ENCODE results near the gene DNAH2.

DNAH2 gene

GRCh38 chr17:7721612-7722011, 4.1 kb downstream of the DNAH2 start:
- DNase-seq = no peak

DNA sequence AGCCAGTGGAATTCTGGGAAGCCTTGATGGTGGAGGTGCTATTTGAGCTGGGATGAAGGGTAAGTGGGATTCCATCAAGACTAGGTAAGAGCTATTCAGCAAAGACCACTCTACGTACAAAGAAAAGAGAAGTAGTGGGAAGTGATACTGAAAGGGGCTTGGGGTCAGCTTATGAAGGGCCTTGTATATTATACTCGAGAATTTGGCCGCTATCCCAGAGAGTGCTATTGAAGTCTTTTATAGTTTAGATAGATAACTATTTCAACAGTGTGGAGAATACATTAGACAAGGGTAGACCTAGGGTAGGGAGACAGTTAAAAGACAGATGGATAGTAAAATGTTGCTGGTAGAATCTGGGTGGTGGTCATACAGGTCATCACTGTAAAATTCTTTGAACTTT, 10.3 kb downstream of the DNAH2 start:
- DNase-seq = no peak

DNA sequence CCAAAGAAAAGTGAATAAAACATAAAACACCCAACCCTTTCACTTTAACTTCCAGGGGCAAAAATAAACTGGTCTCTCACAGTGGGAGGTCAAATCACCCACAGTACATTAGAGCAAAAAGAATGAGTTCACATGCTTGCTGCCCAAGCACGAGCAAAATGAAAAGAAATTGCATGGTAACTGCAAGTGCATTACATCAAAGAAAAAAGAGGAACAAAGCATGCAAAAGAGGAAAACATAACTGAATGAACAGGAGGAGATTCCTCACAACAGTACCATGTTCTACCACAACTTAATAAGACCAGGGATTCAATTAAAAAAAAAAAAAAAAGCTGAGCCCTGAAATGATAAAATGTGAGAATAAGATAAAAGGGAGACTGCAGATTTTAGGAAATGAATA, 12.3 kb downstream of the DNAH2 start:
- no peak for DNase-seq

DNA sequence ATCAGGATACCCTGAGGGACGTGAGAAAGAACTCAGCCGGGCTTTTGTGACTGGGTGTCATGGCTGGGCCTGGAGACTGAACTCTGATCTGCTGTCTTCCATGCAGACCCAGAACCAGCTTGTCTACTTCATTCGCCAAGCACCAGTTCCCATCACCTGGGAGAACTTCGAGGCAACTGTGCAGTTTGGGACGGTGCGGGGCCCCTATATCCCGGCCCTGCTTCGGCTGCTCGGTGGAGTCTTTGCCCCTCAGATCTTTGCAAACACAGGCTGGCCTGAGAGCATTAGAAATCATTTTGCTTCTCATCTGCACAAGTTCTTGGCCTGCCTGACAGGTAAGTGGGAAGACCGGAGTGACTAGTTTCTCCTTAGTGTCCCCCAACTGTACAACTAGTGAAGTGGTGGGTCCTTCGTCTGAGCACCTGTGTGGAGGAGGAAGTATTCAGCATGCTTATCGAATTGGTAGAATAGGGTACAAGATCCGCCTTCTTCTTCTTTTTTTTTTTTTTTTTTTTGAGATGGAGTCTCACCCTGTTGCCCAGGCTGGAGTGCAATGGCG, 15.5 kb downstream of the DNAH2 start:
- no peak for DNase-seq

DNA sequence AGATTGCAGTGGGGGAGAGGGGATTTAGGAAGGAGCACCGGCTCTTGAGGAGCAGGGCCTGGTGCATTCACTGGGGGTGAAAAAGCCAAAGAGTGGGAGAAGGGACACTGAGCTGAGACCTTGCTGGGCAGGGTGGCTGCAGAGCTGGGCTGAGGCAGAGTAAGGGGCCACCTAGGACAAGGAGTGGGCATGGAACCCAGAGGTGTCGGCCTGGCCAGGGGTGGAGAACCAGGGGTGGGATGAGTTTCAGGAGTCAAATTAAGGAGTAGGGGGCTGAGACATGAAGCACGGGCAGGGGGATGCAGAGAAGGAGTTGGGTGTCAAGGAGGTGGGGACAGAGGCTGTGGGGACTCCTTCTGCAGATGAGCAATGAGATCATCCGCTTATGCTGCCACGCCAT, 20.1 kb downstream of the DNAH2 start:
- no peak for DNase-seq

DNA sequence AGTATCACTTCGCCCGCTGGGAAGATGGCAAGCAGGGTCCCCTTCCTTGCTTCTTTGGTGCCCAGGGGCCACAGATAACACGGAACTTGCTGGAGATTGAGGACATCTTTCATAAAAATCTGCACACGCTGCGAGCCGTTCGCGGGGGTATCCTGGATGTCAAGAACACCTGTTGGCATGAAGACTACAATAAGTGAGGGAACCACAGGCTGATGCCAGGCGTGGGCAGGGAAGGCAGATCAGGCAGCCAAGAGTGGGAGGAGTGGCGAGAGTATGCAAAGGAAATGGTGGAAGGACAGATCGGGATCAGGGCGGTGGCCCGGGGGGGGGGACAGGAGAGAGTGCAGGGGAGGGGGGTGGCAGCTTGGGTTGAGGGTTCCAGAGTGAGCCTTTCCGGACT, 22.2 kb downstream of the DNAH2 start:
- DNase-seq = no peak

GRCh38 chr17:7740481-7741001, 23.0 kb downstream of the DNAH2 start:
- DNase-seq = no peak

GRCh38 chr17:7742729-7743128, 25.2 kb downstream of the DNAH2 start:
- no peak for DNase-seq

DNA sequence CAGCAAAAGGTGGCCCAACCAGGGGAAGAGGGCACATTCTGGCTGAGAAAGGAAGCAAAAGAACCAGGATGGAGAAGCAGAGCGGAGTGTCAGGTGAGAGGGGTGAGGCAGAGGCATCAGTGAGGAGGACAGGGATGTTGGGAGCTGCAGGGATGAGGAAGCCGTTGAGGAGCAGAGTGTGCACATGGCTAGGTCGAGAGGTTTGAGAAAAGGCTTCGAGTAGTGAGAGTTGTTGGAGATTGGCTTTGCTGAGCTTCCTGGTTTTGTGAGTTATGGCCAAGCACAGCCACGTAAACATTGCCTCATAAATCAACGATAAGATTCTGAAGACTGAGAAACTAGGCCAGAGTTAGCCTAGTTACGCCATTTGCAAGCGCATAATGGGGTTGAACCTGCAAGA, 26.9 kb downstream of the DNAH2 start:
- DNase-seq = no peak

DNA sequence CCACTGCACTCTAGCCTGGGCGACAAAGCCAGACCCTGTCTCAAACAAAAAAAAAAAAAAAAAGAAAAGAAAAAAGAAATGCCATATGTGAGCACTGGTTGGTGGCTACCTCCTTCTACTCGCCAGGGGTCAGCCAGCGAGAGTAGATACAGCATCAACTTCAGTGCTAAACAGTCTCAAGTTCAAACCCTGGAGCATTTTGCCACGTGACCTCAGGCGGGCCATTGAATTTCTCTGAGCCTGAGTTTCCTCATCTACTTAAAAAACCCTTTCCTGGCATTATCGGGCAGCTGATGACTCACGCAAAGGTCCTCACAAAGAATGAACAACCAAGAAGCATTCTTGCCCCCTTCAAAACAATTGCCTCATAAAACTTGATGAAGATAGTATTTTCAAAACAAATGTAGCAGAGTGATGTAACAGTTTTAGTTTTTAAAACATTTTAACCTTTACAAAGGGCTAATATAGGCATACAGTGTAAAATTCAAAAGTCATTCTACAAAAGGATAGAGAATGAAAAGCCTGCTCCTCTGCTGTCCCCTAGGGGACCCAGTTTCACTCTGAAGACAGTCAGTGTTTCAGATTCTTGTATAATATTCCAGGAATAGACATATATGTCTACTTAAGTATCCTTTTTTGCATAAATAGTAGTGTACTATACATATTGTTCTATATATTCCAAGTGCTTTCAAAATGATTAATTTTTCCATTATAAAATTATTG, 28.4 kb downstream of the DNAH2 start:
- DNase-seq = no peak

DNA sequence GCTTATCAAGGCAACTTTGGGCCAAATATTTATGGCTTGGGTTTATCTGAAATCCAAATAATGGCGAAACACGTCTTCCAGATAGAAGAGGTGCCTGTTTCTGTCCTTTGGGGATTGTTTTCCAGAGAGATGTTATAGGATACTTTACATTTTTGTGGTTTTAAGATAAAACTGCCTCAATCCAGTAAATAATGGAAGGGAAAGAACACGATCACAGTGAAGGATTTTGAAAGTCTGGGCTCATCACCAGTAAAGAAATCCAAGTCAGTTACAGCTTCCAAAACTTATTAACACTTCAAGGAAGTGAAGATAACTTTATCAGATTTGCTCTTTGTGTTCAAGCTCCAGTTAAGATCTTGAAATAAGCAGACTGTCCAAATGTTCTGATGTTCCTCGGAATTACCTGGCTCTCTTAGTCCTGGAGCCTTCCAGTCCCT, 30.1 kb downstream of the DNAH2 start:
- DNase-seq = no peak

GRCh38 chr17:7748076-7748775, 30.7 kb downstream of the DNAH2 start:
- no peak for DNase-seq

GRCh38 chr17:7750321-7750821, 32.8 kb downstream of the DNAH2 start:
- DNase-seq = no peak

DNA sequence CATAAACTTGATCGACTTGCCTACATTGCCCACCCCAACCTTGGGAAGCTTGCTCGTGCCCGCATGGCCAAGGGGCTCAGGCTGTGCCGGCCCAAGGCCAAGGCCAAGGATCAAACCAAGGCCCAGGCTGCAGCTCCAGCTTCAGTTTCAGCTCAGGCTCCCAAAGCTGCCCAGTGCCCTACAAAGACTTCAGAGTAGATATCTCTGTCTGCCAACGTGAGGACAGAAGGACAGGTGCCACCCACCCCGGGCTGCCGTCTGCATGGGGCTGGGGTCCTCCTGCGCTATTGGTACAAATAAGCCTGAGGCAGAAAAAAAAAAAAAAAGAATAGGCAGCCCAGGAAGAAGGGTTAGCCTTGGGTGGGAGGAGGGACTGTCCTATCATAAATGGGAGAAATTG, 37.1 kb downstream of the DNAH2 start:
- DNase-seq = no peak

GRCh38 chr17:7755095-7755890, 37.7 kb downstream of the DNAH2 start:
- DNase-seq = no peak

- no peak for DNase-seq
Measured at GRCh38 chr17:7756968-7757367, 39.4 kb downstream of the DNAH2 start.

DNA sequence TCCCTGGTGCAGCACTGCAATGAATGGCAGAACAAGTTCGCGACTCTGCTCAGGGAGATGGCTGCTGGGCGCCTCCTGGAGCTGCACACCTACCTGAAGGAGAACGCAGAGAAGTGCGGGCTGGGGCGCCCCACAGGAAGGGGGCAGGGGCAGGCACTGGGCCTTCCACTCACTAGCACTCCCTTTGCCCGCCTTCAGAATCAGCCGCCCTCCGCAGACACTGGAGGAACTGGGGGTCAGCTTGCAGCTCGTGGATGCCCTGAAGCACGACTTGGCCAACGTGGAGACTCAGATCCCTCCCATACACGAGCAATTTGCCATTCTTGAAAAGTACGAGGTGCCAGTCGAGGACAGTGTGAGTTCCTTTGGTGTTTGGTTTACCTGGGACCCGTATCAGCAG, 46.4 kb downstream of the DNAH2 start:
- DNase-seq = no peak

DNA sequence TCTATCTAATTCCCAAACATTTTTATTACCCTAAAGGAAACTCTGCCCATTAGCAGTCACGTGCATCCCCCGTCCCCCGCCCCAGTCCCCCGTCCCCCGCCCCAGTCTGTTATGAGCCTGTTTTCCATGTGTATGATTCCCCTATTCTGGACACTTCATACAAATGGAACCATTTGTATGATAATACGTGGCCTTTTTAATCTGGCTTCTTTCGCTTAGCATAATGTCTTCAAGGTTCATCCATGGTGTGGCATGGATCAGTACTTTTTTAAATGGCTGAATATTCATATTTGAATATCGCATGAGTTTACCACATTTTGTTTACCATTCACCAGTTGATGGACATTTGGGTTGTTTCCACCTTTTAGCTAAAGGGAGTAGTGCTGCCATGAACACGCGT, 49.5 kb downstream of the DNAH2 start:
- no peak for DNase-seq

DNA sequence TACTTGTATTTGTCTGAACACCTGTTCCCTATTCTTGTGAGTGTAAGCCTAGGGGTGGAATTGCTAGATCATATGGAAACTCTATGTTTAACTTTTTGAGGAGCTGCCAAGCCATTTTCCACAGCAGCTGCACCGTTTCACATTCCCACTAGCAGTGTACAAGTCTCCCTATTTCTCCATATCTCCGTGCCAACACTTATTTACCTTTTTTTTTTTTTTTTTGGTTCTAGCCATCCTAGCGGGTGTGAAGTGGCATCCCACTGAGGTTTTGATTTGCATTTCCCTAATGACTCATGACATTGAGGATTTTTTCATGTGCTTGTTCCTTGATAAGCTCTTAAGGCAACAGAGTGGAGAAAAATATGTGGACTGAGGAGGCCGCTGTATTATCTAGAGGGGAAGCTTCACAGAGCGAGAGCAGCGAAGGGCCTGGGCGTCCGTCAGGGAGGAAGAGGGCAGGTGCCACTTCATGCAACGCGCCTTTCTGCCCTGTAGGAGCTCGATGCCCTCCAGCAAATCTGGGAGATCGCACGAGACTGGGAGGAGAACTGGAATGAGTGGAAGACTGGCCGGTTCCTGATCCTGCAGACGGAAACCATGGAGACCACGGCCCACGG, 50.0 kb downstream of the DNAH2 start:
- DNase-seq = no peak

- DNase-seq = no peak
Measured at GRCh38 chr17:7769854-7770253, 52.3 kb downstream of the DNAH2 start.

- no peak for DNase-seq
Measured at GRCh38 chr17:7774055-7774521, 56.5 kb downstream of the DNAH2 start.

GRCh38 chr17:7775051-7775450, 57.5 kb downstream of the DNAH2 start:
- no peak for DNase-seq
